ENCODE data around the gene SDHC. TPM values are rescaled to one million over a fixed set of nuclear protein-coding genes. Genes with fewer than 3 reads are reported as not detected.
A peak's percentile ranks its signal among the peaks of the same experiment; 100 is the strongest.

SDHC gene
- total and polyA plus RNA-seq, 2 of the 8 experiments (the other 6 are each of a cell fraction or from before 2014, with no cell fraction given): 224 to 305 TPM

DNA sequence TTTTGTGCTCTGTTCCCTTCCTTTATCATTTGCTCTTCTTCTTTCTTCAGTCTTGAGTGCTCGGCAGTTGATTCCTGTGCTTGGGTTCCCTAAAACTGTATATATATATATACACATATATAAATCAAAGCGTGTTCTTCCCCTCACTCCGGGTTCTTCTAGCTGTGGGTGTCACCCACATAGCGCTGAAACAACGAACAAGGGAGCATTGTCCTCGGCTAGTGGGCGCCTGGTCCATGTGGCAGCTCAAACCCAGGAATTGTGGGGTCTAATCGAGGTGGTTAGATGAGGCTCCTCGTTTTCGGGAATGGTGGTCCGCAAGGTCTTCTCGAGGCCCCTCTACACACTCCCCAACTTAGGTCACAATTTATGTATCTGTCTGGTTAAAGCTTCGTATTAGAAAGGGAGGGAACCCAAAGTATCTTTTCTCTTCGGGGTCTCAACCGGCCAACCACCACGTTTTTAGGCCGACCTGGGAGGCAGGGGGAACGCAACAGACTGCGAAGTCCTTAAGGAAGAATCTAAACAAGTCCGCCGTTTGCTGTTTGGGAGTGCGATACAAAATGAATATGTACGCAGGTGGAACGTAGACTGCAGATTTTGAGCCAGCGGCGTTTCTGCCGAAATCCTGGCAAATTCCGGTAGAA, 504 bp upstream of the SDHC start:
- H3K9ac ChIP-seq (replicated peaks in 1 of 4; ENCODE audit: extremely low read depth in 1 of 4, low read depth in 3 of 4, low read length in 3 of 4): peak overlapping the region in 3 of 4 experiments; percentile 34 to 89 (median 72); a peak in 5 of 7 replicates
- POLR2A ChIA-PET (ENCODE audit: partially characterized antibody): interaction anchor here (0.8 to 2.6 kb wide), 22 partner anchors 8 to 137 kb away, joined by 3 to 23 read pairs (median 4); partner anchors contain the start of genes ADAMTS4, B4GALT3, NDUFS2 and PCP4L1
- H4K8ac ChIP-seq (ENCODE audit: extremely low read depth, insufficient read depth, low read length): peak overlapping the region; percentile 91; the same call in 1 of the 2 replicates
- peak overlapping the region; percentile 12; the same call in 1 of the 2 replicates for H2BK15ac ChIP-seq (ENCODE audit: low read length)
- peaks cover 0 to 8% (median 6%) of the 10 kb centered on the region in 4 experiments; a peak in 6 of 7 replicates for H3K4me1 ChIP-seq (replicated peaks in 1 of 4; ENCODE audit: control insufficient read depth in 3 of 4, insufficient read depth in 4 of 4, low read length in 3 of 4)
- peak overlapping the region; percentile 74 to 98 (median 94) for H3K4me3 ChIP-seq (ENCODE audit: extremely low read depth in 1 of 4, insufficient read depth in 2 of 4, low read depth in 3 of 4, low read length in 4 of 4)
- H3K9me3 ChIP-seq (ENCODE audit: insufficient read depth in 2 of 2, low read depth in 1 of 2, low read length in 1 of 2): no peaks in the 10 kb centered on the region
- CTCF ChIA-PET (ENCODE audit: partially characterized antibody): interaction anchor here (0.6 to 4.1 kb wide), 10 partner anchors 10 to 98 kb away, joined by 3 to 16 read pairs (median 4); partner anchors contain the start of gene TOMM40L
- no peaks in the 10 kb centered on the region for H3K79me1 ChIP-seq (ENCODE audit: low read depth, low read length)
- peaks cover 0 to 3% (median 0%) of the 10 kb centered on the region in 4 experiments; a peak in 1 of 8 replicates for H3K36me3 ChIP-seq (ENCODE audit: control insufficient read depth in 2 of 4, insufficient read depth in 4 of 4, low read length in 3 of 4)
- H2BK5ac ChIP-seq (ENCODE audit: low read depth, low read length): peak overlapping the region; percentile 97
- no peak overlapping the region for H2AK5ac ChIP-seq (ENCODE audit: low read depth, low read length)
- FAIRE-seq (no peak), DNase-seq (ENCODE audit: low read depth in 1 of 2, low spot score in 2 of 2) (no peak)
- H3K27ac ChIP-seq (ENCODE audit: low read depth, low read length): peak overlapping the region; percentile 96
- H2BK12ac ChIP-seq (ENCODE audit: low read depth, low read length): peak overlapping the region; percentile 93; the same call in 1 of the 2 replicates
- peak overlapping the region; percentile 54 for H4K5ac ChIP-seq (ENCODE audit: insufficient read length, low read depth, low read length)
- H4K91ac ChIP-seq (replicated peaks; ENCODE audit: insufficient read length, low read length): peak overlapping the region; percentile 77
- no peak overlapping the region for H3K56ac ChIP-seq (replicated peaks; ENCODE audit: insufficient read length, low read depth, low read length)
- no peak overlapping the region for H3K23ac ChIP-seq (ENCODE audit: insufficient read length)
- H4K20me1 ChIP-seq (replicated peaks in 1 of 2; ENCODE audit: control insufficient read depth in 1 of 2, insufficient read depth in 2 of 2, low read length in 2 of 2): no peaks in the 10 kb centered on the region
- no peak overlapping the region for H2BK120ac ChIP-seq (replicated peaks; ENCODE audit: low read depth, low read length)
- peaks cover 0 to 28% of the 10 kb centered on the region in 2 experiments; a peak in 2 of 4 replicates for H3K79me2 ChIP-seq (ENCODE audit: control insufficient read depth in 1 of 2, insufficient read depth in 2 of 2, low read length in 2 of 2)
- 51% methylated on average over 28 of the region's 28 CpGs; no CpG with 5 or more reads in 1 of the 2 experiments for WGBS, 2 experiments (ENCODE audit: extremely low coverage in 1 of 2, insufficient coverage in 1 of 2, insufficient read length in 1 of 2, insufficient replicate concordance in 2 of 2, low coverage in 1 of 2, low lambda C conversion rate in 2 of 2, missing lambda C conversion rate in 1 of 2)
- H2BK20ac ChIP-seq (ENCODE audit: low read length): no peak overlapping the region
- peak overlapping the region; percentile 68; the same call in 1 of the 2 replicates for H2AFZ ChIP-seq (ENCODE audit: low read length)
- no peak overlapping the region for H3K14ac ChIP-seq (ENCODE audit: insufficient read length)
- H3K27me3 ChIP-seq (replicated peaks in 1 of 4; ENCODE audit: control insufficient read depth in 3 of 4, extremely low read depth in 1 of 4, insufficient read depth in 3 of 4, low read length in 3 of 4): no peaks in the 10 kb centered on the region; a peak in 1 of 7 replicates
- peak overlapping the region; percentile 82 for H3K18ac ChIP-seq (ENCODE audit: extremely low read depth, low read length)
- no peak overlapping the region for H3K4ac ChIP-seq (replicated peaks; ENCODE audit: insufficient read length, low read depth, low read length)
- peaks cover 7% of the 10 kb centered on the region; the same call in 1 of the 2 replicates for H3K23me2 ChIP-seq (ENCODE audit: low read depth, low read length)
- peak overlapping the region; percentile 77 to 84 for H3K4me2 ChIP-seq (ENCODE audit: insufficient read depth in 1 of 2, low read depth in 2 of 2, low read length in 2 of 2)
- TF ChIP-seq CBX8 (IDR thresholded peaks at IDR 0.05; ENCODE audit: borderline replicate concordance, low read depth, low read length) (no peak), TCF12 (IDR thresholded peaks at IDR 0.05; ENCODE audit: low read depth, low read length) (no peak), KDM1A (IDR thresholded peaks at IDR 0.05; ENCODE audit: borderline replicate concordance, low read length) (no peak), TEAD4 (IDR thresholded peaks at IDR 0.05; ENCODE audit: low read depth, low read length) (no peak)
- TF ChIP-seq, protein P1, sequence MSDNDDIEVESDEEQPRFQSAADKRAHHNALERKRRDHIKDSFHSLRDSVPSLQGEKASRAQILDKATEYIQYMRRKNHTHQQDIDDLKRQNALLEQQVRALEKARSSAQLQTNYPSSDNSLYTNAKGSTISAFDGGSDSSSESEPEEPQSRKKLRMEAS (IDR thresholded peaks at IDR 0.05): peak; percentile 74; the same call in 1 of the 2 replicates
- TF ChIP-seq, protein P2, sequence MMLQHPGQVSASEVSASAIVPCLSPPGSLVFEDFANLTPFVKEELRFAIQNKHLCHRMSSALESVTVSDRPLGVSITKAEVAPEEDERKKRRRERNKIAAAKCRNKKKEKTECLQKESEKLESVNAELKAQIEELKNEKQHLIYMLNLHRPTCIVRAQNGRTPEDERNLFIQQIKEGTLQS (IDR thresholded peaks at IDR 0.05; ENCODE audit: insufficient read depth, low read depth, low read length): no peak
- TF ChIP-seq, protein P3, sequence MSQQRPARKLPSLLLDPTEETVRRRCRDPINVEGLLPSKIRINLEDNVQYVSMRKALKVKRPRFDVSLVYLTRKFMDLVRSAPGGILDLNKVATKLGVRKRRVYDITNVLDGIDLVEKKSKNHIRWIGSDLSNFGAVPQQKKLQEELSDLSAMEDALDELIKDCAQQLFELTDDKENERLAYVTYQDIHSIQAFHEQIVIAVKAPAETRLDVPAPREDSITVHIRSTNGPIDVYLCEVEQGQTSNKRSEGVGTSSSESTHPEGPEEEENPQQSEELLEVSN (IDR thresholded peaks at IDR 0.05): peak; percentile 85

Measured in H1 (cell line).